GM19238 (cell line): Measurements from ENCODE around the gene CYFIP2.

Source experiments
- DNase-seq: peaks from one replicate; pipeline ENCODE4 v3.0.0; 2011; ENCODE audit warnings: low spot score; ENCODE audit not compliant: insufficient read length

Gene CYFIP2

DNA sequence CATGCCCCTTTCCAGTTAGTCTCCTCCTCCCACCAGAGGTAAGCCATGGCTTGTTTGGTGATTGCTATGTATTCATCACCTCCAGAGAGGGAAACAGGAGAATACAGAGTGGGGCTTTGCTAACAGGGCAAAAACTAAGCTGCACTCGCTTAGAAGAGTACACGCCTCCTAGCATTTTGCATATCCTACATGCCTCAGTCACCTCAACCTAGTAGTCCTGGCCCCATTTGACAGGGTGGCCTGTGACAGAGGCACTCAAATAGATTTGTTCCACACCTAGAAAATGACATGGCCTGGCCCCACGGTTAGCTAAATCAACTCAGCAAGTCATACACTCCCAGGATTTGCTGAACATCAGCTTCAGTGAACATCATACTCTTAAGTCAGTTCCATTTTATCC lies 90.7 kb downstream of the CYFIP2 start:
- no peak for DNase-seq

GRCh38 chr5:157357823-157358222 lies 91.9 kb downstream of the CYFIP2 start:
- DNase-seq, result no peak

- DNase-seq, result no peak
Measured at GRCh38 chr5:157358871-157359270, 92.9 kb downstream of the CYFIP2 start.

GRCh38 chr5:157359356-157360055 lies 93.6 kb downstream of the CYFIP2 start:
- no peak for DNase-seq

- DNase-seq, result no peak
Measured at GRCh38 chr5:157362012-157362411, 96.1 kb downstream of the CYFIP2 start.

DNA sequence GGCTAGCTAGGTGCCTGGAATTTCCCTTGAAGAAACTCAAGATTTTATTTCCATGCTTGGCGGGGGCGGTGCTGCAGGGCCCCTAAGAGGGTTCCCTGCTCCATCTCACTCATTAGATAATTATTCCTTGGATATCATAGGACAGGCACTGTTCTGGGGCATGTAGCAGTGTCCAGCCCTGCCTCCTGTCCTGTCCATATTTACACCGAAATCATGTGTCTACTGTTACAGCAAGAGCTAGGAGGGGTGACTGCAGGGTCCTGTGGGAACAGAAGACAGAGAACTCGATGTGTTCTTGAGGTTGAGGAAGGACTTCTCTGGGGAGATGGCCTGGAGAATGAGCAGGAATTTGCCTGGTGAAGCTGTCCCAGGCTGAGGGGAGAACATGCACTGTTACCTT lies 96.6 kb downstream of the CYFIP2 start:
- no peak for DNase-seq

DNA sequence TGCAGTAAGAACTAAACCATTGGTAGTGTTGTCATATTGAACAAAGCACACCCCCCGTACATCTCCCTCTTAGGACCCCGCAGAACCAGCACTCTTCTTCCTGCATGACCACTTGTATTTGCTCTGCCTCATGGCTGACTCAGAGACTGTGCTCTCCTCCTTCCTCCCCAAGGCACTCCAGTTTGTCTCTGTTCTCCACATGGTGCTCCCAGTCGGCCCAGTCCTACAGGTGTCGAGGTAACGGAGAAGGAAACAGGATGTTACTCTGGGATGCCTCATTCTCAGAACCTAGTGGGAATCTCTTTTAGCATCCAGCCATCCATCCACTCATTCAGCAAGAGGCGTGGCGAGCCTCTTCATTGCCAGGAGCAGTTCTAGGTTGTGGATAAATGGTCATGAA lies 97.1 kb downstream of the CYFIP2 start:
- DNase-seq, result no peak

- no peak for DNase-seq
Measured at GRCh38 chr5:157365732-157366131, 99.8 kb downstream of the CYFIP2 start.

- DNase-seq, result no peak
Measured at GRCh38 chr5:157366741-157367674, 101.1 kb downstream of the CYFIP2 start.

- DNase-seq, result no peak
Measured at GRCh38 chr5:157369507-157369906, 103.6 kb downstream of the CYFIP2 start.

DNA sequence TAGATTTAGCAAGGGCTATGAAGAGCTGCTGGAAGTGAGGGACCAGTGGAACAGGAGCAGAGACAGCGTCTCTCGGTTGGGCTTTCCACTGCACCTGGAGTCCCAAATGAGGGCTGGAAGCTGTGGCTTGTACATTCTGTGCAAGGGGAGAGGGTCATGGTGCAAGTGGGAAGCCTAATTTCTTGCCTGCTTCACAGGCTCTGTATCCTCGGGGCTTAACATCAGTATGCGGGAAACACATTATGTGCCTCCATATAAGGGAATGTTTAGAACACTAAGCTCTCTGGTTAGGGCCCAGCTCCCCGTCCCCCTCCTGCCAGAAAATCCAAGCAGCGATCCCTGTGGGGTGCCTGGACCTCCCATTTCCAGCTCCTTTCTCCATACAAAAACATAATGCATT lies 105.0 kb downstream of the CYFIP2 start:
- no peak for DNase-seq

DNA sequence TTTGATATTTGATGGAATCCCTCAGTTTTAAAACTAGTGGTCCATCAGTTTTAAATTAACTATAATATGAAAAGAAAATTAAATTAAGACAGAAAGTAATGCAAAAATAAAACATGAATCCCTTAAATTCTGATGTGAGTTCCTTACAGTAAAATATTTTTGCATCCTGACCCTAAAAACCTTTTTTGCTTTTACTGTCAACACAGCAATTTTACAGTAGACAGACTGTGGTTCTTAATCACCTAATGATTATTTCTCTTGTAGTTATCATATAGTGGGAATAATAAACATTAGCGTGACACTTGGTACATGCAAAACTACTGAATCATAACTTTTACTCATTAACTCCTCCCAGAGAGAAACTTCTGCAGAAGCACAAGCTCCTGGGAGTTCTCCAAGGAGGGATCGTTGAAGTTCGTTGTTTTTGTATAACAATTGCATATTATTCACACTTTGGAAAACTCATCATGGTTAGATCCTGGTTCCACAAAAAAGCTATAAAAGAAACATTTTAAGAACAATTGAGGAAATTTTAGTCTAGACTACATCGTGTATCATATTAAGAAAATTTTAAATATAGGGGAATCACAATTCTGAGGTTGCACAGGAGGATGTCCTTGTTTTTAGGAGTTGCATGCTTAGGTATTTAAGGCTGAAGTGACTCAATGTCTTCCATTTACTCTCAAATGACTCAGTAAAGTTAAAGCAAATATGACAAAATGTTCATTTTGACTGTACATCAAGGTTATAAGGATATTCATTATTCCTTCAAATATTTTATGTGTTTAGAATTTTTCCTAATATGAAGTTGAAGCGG lies 105.9 kb downstream of the CYFIP2 start:
- DNase-seq, result no peak

DNA sequence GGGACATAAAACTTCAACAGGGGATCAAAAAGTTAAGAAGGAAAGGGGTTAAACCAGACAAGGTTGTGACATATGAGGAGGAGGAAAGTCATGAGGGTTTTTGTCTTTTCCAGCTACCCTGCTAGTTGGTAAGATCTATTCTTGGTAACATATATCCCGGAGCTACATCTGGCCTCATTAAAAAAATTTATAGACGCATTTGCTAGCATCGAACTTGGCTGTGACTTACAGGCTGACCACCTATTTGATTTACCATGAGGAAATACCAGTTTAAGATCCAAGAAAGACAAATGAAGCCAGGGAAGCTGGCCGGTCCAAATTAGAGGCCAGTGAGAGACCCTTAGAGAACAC lies 106.5 kb downstream of the CYFIP2 start:
- DNase-seq, result no peak

GRCh38 chr5:157378509-157378908 lies 112.6 kb downstream of the CYFIP2 start:
- no peak for DNase-seq

GRCh38 chr5:157379983-157380382 lies 114.1 kb downstream of the CYFIP2 start:
- DNase-seq, result no peak

DNA sequence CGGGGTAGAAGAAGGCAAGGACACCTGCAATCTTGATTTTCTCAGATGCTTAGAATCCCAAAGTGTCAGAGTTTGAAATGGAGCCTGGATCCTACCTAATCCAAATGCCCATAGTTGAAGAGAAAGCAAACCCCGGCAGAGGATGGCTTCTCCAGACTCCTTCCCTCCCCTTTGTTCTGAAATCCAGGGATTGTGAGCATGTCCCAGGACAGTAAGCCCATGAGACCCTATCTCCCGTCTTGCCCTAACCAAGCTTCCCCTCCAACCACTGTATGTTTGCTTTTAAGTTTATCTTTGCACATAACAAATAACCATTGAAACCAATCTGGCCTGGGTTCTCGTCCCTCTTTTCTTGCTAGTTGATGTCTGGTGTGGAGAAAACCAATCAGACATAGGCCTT lies 115.8 kb downstream of the CYFIP2 start:
- no peak for DNase-seq

DNA sequence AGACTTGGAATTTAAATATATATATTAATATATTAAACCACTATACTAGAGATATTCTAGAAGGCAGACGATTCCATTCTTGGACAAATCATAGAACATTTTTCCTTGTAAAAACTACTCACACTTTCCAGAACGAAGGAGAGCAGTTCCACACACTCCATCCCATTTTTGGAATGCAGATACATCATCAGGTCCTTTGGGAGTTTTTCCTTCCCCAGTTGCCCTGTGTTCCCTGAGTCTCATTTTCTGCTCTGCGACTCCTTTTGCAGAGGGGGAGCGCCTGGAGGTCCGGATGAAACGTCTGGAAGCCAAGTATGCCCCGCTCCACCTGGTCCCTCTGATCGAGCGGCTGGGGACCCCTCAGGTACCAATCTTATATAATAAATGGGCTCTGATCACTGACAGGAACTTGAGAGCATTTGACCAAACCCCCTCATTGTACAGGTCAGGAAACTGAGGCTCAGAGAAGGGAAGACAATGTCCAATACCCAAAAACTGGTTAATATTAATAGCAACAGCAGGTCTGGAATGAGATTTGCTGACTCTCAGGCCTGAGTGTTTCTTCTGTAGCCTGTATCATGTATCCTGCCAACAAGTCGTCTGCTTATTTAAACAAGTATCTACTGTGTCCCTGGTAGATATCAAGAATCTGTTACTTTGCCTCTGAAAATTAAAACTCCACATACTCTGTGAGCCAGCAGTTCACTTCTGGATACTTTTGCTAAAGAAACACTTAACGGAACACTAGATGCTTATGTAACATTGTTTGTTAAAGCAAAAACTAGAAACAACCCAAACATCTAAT lies 117.3 kb downstream of the CYFIP2 start:
- DNase-seq, result no peak

- no peak for DNase-seq
Measured at GRCh38 chr5:157384971-157385709, 119.2 kb downstream of the CYFIP2 start.

- DNase-seq, result no peak
Measured at GRCh38 chr5:157387041-157387563, 121.2 kb downstream of the CYFIP2 start.

- DNase-seq, result no peak
Measured at GRCh38 chr5:157387683-157388093, 121.8 kb downstream of the CYFIP2 start.
